NCI-H345 treated with DMSO at 0.1 percent for 48 hours (cell line): ENCODE results near the gene ADAMTS9.
A peak's percentile ranks its signal among the peaks of the same experiment; 100 is the strongest.

Experiments used
- DNase-seq: peaks from one replicate; lab custom pipeline; 2025; ENCODE audit not compliant: unreplicated experiment; lab: John Stamatoyannopoulos, UW

Gene ADAMTS9

GRCh38 chr3:64621726-64622395 lies 65.9 kb downstream of the ADAMTS9 start:
- DNase-seq: no peak

DNA sequence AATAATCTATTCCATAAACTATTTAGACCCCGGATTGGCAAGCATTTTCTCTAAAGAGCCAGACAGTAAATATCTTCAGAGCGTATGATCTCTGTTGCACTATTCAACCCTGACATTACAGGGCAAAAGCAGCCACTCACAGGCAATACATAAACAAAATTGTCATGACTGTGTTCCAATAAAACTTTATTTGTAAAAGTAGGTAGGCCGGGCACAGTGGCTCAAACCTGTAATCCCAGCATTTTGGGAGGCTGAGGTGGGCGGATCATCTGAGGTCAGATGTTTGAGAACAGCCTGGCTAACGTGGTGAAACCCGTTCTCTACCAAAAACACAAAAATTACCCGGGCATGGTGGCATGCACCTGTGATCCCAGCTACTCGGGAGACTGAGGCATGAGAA lies 66.5 kb downstream of the ADAMTS9 start:
- no peak for DNase-seq

GRCh38 chr3:64620020-64620419 lies 67.8 kb downstream of the ADAMTS9 start:
- DNase-seq: no peak

- no peak for DNase-seq
Observed at GRCh38 chr3:64619216-64619615, 68.6 kb downstream of the ADAMTS9 start.

GRCh38 chr3:64617610-64618009 lies 70.2 kb downstream of the ADAMTS9 start:
- DNase-seq: no peak

- no peak for DNase-seq
Observed at GRCh38 chr3:64616953-64617352, 70.8 kb downstream of the ADAMTS9 start.

GRCh38 chr3:64612916-64613526 lies 74.8 kb downstream of the ADAMTS9 start:
- no peak for DNase-seq

DNA sequence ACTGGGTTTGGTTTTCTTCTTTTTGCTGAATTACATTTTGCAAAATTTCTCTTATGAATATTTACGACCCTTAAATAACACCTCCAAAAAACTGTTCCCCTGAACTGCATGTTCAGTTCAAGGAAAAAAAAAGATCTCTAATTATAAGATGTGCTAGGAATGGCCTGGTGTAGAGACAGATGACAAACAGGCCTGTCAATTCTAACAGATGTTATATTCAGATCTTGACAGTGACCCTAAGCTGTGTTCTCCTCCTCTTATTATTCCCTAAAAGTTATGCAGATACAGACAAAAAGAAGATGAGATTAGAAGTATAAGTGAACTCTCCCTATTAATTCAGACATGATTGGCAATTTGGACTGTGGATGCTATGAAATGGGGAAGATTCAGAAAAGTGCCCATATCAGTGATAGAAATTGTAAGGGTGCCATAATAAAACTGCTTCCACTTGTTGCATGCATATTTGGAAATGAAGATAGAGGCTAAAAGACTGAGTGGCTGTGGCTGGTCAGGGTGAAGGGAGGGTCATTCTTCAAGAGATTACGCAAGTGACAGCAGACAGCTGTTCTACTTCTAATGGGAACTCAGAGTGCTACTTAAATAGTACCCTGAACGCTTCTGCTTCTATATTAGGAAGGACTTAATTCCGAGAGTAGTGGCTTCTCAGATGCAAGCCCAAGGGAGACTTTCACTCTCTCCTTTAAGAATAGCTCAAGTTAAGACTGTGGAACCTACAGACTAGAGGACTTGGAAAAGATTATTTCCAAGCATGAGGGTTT lies 75.5 kb downstream of the ADAMTS9 start:
- no peak for DNase-seq

DNA sequence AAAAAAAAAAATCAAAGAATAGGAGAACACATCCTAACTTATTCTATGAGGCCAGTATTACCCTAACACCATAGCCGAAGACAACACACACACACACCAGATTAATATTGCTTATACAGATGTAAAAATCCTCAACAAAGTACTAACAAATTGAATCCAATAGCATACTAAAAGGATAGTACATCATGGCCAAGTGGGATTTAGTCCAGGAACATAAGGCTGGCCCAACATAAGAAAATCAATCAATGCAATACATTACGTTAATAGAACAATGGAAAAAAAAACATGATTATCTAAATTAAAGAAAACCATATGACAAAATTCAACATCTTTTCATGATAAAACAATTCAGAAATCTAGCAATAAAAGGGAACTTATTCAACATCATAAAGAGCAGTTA lies 79.1 kb downstream of the ADAMTS9 start:
- no peak for DNase-seq

DNA sequence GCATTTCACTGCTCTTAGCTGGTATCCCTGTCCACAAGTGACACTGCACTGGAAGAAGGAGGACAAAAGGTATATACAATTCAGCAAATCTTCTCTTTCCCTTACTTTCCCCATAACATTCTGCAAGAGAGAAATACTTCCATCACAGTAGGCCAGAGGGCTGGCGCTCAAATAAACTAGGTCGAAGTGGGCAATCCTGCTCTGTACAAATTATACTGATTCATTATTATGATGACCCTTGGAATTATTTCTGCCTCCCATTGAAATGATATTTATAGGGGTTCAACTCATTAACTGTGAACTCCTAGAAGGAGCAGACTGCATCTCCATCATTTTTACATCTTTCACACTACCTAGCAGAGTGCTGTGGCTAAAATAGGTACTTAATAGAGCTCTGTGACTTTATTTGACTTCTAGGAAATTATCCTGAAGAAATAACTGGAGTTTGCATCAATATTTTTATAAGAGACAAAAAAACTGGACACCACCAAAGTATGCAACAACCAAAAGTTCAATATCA lies 80.7 kb downstream of the ADAMTS9 start:
- no peak for DNase-seq

GRCh38 chr3:64604313-64604712 lies 83.5 kb downstream of the ADAMTS9 start:
- no peak for DNase-seq

DNA sequence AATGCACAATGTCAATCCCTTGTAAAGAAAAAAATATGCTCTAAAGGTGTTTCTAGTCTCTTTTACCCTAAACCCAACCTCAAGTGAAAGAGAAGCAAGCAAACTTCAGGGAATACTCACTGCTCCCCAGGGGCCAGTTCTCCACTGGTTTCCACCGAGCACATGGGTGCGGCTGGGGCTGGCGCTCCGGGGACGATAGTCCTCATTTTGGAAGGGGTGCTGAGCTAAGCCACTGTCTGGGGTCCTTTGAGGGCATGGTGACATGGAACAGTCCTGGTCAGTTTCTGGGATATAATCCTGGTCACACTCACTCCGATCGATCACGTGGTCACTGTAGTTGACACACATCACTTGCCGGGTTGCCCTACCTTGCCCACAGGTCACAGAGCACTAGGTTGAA lies 86.0 kb downstream of the ADAMTS9 start:
- no peak for DNase-seq

GRCh38 chr3:64600246-64600950 lies 87.4 kb downstream of the ADAMTS9 start:
- no peak for DNase-seq

- DNase-seq: peak; percentile 10
Observed at GRCh38 chr3:64599651-64600050, 88.1 kb downstream of the ADAMTS9 start.

GRCh38 chr3:64595253-64595694 lies 92.5 kb downstream of the ADAMTS9 start:
- no peak for DNase-seq

DNA sequence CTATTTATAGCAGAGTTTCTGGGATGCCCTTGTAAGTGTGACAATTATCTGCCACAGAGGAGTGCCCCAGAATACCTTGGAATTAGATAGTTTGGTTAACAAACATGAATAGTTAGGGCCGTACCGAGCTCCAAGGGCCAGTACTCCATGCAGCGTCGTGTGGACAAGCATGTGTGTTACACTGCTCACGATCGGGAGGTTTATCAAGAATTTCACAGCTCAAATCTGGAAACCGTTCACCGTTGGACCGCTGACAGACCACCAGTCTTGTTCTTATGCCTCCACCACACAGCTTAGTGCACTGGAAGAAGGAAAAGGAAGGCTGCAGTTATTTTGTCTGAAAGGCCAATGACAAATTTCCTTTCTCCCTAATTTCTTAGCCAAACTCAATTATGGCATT lies 93.7 kb downstream of the ADAMTS9 start:
- DNase-seq: no peak

DNA sequence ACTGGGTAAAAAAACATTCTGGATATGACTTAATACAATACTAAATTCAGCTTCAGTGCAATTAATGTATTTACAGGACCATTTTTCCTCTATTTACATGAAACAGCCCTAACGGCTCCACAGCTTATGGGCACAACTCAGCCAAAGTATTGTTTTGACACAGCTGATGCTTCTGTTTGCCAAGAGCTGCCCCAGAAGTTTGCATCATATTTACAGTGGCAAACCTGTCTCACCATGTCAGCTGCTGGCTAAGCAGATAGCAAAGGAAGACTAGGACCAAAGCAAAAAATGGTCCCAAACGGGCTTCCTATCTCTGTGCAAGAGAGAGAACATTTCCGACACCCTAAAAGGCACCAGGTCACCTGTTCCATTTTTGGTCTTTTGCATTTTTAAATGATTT lies 94.5 kb downstream of the ADAMTS9 start:
- peak; percentile 3 for DNase-seq

DNA sequence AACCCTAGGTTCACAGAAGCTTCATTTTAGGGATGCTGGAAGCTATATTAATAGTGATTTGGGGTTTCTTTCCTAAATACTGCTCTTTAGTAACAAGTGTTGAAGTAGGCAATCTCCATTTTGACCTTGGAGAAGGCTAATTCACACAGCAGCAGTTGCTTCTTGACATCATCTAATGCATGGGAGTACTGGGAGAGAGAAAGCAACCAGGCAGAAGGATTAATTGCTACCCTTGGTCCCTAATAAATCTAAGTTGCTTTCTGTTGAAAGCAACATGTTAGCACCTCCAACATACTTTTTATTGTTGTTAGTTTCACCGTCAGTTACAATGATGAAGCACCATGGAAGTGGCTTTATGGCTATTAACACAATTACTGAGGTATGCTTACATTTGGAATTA lies 96.2 kb downstream of the ADAMTS9 start:
- DNase-seq: no peak

- no peak for DNase-seq
Observed at GRCh38 chr3:64588380-64588779, 99.4 kb downstream of the ADAMTS9 start.

DNA sequence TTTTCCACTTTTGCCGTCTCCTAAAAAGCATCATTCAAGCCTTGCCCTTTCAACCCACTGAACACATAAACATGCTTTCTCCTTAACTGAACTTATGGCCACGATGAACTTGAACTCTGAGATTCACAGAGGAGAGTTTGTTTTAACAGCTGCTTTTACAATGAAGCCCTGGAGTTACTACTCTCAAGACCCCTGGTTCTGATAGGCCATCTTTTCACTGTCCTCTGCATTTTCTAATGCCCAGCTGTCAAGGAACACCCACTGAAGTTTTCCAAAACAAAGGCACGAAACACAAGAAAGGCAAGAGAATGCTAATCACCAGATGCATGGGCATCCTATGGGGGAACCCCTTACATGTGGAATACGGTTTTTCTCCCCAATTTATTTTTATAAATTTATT lies 100.8 kb downstream of the ADAMTS9 start:
- DNase-seq: no peak

GRCh38 chr3:64584179-64584578 lies 103.6 kb downstream of the ADAMTS9 start:
- DNase-seq: no peak
